HG03159 (cell line): ENCODE measurements around the gene KLHL33.

Experiments
- ATAC-seq: cut with Tn5 transposase; IDR thresholded peaks from one replicate; pipeline ENCODE4 v1.9.1; 2021; ENCODE audit warnings: mild to moderate bottlenecking, moderate library complexity; ENCODE audit not compliant: unreplicated experiment

The KLHL33 gene, protein sequence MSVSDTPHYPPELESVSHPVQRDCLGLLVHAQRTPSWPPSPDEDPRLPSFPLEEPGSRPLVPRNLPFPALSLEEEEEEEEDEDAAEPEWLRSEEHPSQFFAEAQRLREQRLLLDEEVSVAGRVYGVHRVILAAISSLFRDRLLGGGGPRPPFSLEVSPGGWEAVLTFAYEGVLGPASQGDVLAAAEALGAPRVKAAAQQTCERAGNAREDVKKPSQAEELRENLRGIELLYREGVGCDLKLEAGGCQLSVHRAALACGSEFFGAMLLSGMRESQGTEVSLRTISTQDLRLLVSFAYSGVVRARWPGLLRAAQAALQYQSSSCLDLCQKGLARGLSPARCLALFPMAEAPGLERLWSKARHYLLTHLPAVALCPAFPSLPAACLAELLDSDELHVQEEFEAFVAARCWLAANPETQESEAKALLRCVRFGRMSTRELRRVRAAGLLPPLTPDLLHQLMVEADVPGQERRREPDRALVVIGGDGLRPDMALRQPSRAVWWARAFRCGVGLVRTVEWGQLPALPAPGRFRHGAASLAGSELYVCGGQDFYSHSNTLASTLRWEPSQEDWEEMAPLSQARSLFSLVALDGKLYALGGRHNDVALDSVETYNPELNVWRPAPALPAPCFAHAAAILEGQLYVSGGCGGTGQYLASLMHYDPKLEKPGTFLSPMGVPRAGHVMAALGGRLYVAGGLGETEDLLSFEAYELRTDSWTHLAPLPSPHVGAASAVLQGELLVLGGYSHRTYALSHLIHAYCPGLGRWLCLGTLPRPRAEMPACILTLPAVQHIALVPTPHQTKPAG

DNA sequence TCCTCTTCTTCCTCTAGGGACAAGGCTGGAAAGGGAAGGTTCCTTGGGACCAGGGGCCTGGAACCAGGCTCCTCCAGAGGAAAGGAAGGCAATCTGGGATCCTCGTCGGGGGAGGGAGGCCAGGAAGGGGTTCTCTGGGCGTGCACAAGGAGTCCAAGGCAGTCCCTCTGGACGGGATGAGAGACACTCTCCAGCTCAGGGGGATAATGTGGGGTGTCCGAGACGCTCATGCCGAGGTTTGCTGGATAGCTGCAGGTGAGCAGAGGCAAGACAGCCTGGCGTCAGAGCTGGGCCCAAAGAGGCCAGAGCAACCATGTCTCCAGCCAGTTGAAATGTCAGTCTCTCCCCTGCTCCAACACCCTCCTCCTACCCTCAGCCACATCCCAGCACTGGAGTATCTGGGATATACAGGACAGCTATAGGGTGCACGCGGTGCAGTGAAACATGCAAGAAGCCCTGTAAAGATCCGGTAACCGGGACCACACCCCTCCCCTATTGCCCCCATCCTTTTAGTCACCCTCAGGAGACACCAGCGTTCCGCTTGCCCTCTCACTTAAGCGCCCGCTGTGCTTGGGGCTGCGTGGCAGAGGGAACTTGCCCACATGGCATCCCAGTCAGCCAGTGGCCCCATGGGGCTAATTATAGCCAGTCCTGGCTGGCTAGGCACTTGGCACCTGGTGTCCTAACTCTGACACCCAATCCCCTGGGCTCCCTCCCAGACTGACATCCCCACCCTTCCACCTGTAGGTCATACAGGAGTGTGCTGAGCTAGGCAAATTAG is at the start of gene KLHL33:
Gene KLHL33, minus strand, starts transcription at position 585 of the 781 bp plus-strand sequence. Its CDS starts 355 bp downstream, at position 230.
- ATAC-seq = no peak

DNA sequence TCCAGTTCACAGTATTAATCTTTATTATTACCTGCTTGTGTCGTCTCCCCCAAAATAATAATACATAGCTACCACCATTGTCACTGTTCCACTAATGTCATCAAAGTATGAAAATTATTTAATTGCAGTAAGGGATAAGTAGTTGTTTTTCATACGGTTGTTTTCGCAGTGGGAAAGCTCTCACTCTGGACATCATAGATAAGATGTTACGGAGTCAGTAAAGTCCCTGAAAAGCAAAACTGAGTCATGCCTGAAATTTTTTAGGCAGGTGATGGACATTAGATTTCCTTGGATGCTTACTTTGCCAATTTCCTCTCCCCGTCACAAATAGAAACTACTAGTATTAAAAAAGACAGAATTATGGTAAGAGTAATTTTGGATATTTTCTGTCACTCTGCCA is 46.4 kb upstream of the KLHL33 start:
- no peak for ATAC-seq

DNA sequence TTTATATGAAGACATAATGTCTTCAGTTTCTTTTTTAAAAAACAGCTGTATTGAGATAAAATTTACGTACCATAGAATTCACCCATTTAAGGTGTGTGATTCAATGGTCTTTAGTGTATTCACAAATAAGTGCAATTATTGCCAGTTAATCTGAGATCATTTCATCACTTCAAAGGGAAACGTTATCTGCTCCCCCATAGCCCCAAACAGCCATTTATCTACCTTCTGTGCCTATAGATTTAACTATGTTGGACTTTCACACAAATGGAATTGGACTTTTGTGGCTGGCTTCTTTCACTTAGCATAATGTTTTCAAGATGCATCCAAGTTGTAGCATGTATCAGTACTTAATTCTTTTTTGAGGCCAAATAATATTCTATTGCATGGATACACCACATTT is 42.9 kb upstream of the KLHL33 start:
- no peak for ATAC-seq

DNA sequence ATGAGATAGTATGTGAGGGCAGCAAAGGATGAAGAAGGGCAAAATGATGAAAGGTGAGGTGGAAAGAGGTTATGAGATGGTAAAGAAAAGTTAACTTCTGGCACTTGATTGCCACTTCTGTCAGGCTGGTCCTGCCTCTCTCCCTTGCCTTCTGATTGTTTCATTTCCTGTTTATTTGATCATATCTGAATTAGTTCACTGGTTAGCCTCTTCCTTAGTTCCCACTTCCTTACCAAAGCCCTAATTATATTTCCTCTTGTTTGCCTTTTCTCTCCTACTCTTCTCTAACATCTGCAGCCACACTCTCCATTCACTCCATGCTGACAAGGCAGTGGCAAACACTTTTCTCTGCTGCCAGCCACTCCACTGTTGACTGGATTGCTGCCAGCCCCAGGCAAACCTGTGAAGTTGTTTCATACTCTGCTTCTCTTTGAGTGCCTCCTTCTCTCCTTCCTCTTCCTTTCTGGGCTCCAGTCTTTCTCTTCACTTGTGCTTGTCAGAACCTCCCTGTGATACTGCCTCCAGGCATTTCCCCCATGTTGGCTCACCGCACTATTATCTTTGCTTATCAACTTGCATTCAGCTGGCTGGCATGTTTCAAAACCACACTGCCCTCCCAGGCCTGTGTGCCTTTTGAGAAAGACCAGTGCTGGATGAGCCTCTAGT is 41.4 kb upstream of the KLHL33 start:
- no peak for ATAC-seq

DNA sequence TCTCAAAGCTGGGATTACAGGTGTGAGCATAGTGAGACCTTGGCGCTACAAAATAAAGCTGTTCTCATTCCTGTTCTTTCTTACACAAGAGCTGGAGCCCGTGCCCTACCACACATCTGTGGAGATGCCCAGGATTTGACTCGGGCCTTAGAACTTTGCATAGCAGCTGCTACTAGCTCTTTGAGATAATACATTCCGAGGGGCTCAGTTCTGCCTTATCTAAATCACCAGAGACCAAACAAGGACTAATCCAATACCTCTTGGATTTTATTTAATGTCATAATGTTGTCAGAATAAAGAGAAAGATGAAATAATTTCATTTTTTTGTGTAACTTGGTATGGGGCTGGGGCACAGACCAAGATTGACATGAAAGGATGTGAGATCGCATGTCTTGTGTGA is 40.8 kb upstream of the KLHL33 start:
- ATAC-seq = no peak

DNA sequence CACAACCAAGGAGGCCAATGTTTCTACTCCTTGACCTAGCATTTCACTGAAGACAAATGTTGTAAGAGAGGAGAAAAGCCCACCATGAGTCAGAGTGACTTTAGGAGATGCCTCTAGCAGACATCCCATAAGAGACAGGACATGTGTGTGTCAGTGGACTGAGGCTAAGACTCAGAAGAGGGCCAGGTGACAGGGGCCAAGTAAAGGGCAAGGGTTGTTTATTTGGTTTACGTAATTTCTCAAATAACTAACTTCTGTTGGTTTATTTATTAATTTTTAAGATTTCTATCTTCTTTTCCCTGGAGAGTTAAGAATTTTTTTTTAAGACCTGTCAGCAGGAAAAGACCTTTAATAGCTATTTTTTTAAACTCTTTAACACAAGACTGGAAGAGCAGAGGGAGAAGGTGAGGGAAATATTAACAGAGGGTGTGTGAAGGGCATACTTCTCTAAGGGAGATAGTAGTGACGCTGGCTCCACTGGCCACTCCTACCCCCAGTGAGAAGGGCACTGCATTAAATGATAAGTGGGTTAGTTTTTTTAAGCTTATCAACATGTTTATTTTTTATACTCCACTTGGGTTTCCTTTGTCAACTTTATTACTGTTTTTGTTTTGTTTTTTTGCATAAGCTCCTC is 36.7 kb upstream of the KLHL33 start:
- ATAC-seq = no peak

DNA sequence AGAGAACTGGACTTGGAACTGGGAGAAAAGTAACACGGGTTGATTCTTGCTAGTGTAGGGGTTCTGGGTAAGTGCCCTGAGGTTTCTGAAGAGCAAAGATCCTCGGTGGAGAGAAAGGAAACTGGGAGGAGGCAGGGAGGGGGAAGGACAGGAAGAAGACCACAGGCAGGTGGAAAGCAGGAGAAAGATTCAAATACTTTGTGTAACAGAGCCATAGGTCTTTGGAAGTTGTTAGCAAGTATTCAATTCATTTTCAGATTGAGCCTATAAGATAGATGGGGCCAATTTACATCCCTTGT is 34.6 kb upstream of the KLHL33 start:
- ATAC-seq = no peak

DNA sequence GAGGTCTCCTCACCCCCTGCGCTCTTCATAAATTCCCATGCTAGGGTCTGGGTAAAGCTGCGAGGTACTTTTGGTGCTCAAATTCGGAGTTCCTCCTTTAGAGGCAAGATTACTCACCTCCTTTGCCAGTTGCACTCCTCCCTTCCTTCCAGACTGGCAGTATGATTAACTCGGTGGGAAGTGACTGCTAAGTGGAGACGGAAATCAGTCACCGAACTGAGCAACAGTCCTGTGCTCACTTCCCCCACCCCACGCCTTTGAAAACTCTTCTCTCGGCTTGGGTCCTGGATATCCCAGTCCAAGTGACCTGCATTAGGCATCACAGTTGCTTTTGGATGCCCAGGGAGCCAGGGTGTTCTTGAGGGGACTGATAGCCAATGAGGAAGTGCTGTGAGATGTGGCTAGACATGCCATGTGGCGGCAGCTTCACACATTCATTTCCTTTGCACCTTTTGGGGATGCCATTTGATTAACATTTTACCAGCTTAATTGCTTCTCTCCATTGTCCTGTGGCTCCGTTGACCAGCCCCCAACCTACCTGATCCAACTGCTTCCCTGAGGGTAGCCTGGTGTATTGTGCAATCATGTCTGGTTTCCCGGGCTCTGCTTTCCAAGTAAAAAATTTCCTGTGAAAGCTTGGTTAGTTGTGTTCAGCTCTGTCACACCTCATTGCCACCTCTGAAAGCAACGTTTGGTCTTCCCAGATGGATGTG is 34.1 kb upstream of the KLHL33 start:
- ATAC-seq = peak; percentile 37

DNA sequence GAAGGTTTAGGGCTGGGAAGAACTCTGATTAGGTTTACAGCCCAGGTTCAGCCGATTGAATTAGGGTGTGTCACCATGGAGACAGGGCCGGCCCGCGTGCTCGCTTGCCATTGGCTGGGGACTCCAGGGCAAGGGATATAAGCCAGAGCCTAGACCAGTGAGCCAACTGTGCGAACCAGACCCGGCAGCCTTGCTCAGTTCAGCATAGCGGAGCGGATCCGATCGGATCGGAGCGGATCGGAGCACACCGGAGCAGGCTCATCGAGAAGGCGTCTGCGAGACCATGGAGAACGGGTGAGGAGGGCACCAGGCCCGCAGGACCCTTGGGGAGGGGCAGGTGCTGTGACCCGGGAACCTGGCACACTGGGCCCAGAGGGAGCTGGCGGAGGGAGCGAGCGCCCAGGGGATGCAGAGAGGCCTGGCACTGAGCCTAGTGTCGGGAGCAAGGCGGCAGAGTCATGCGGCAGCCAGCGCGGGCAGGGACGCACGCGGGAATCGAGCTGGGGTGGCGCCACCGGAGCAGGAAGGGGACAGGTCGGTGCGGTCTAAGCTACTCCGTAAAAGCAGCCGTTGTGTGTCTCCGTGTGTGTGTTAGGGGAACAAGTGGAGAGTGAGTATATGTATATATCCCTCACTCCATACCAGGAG is 33.4 kb upstream of the KLHL33 start, which contains the start of gene PNP:
Gene PNP, plus strand, starts transcription at position 165 of the 648 bp plus-strand sequence. Its CDS starts 119 bp downstream, at position 284.
- peak; percentile 93 for ATAC-seq

DNA sequence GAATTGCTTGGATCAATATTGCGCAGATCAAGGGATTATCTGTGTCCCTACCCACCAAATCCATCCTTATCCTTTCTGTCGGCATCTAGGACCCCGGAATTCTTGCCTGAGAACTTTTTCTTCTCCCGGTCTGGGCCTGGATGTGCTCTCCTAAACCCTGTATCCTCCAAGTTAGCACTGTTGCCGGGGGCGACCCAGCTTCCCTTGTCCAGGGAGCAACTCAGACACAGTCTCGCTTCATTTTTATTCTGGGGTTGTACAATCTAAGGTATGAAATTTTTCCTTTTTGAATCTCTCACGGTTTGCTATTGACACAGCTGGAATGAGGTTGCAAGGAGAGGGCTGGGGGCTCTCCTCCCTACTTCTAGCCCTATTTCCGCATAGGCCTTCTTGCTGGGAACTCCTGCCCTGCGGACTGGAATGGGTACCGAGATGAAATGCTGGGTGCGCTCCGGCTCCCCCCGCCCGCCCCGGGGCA is 32.8 kb upstream of the KLHL33 start:
- ATAC-seq = no peak

DNA sequence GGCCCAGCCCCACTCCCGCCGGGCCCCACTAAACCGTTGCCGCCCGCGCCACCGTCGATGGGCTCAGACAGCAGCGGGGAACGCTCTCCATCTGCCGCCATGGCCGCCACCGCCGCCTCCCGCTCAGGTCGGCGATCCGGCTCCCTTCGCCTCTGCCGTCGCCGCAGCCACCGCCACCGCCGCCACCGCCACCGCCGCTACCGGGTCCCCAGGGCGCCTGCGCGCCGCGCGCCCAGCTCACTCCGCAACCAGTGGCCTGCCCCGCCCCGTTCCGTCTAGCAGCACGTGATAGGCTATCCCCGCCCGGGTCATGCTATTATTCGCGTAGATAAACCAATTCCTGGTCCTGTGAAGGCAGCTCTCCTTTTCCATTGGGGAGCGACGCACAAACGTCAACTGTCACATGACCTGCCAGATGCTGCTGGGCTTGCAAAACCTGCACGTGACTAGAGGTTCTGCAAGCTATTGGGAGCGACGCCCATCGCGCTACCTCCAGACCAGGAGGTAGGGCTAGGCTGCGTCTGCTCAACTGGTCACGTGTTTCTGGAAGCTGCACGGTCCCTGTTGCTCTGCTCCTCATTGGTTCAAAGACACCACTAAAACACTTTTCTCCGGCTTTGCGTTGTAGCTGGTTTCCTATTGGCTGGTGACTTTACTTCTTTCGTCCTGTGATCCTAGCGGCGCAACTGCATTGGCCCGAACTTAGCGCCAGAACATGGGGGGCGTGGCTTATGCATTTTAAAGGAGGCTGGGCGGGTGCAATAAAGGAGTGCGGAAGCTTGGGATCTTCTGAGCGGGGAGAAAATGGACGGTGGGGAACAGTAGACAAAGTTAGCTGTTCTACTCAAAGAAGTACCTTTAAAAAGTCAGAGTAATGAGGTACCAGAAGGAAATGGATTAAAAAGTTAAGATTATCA is 25.5 kb upstream of the KLHL33 start, which contains the start of gene PIP4P1:
Gene PIP4P1, minus strand, starts transcription at position 210 of the 917 bp plus-strand sequence. Its CDS starts 109 bp downstream, at position 101.
- peak; percentile 89 for ATAC-seq

DNA sequence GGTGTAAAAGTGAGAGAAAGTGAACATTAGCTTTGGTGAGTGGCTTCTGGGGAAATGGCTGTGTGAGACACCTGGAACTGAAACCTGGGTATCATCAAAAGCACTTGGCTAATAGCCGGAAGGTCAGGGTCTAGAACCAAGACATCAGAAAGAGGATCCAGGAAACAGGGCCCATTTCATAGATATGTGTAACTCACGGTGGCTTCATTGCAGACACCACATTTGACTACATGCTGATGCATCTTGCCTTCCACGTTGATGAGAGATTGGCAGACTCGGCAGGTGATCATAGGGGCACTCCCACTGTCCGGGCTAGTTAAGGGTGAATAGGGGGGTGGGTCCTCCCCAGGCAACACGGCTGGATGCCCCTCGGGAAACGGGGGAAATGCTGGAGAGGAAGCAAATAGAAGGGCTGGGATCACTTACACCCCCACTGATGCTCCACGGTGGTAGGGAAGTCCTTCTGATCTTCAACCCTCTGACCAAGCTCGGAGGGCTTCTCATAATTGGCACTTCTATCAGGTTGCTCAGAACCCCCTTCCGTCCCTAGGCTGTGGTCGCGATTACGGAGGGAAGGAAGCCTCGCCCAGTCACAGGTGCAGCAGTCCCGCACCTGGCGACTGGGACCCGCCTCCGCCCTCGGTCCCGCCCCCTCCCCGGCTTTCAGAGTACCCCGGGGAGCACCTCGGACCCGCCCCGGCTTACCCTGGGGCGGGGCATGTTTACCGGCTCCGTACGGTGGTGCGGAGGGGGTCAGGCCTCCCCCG is 24.7 kb upstream of the KLHL33 start:
- peak; percentile 14 for ATAC-seq

DNA sequence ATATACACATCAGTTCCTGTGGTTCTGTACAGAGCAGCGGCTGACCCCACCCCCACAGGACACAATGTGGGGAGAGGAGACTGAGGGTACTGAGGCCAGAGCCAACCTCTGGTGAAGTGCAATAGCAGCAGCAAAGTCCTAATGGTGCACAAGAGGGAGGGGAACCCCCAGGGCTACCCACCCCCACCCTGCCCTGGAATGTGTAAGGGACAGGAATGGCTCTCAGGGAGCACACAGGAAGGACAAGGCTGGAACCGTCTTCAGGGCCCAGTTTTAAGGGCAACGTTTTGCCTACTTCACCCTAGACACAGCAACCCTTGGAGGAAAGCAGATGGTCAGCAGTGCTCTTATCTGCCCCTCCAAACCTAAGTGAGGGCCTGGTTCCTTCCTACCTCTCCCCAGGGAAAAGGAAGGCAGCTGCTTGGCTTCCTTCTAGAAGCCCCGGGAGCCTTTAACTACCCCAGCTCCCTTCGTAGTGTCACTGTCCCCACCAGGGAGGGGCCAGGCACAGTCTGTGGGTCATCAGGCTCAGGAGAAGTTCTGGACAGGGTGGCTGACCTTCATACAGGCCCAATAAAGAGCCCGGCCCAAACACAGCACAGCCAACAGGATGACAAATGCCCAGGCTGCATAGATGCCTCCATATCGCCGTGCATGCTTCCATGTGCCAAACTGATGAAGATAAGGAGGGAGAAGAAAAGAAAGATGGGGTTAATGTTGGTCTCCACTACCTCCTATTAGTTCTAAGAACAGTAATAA is 22.2 kb upstream of the KLHL33 start:
- ATAC-seq = no peak

DNA sequence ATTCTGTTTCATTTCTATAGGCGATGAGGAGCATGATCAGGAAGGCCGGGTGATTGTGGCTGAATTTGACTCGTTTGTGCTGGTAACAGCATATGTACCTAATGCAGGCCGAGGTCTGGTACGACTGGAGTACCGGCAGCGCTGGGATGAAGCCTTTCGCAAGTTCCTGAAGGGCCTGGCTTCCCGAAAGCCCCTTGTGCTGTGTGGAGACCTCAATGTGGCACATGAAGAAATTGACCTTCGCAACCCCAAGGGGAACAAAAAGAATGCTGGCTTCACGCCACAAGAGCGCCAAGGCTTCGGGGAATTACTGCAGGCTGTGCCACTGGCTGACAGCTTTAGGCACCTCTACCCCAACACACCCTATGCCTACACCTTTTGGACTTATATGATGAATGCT is 21.0 kb upstream of the KLHL33 start:
- no peak for ATAC-seq

DNA sequence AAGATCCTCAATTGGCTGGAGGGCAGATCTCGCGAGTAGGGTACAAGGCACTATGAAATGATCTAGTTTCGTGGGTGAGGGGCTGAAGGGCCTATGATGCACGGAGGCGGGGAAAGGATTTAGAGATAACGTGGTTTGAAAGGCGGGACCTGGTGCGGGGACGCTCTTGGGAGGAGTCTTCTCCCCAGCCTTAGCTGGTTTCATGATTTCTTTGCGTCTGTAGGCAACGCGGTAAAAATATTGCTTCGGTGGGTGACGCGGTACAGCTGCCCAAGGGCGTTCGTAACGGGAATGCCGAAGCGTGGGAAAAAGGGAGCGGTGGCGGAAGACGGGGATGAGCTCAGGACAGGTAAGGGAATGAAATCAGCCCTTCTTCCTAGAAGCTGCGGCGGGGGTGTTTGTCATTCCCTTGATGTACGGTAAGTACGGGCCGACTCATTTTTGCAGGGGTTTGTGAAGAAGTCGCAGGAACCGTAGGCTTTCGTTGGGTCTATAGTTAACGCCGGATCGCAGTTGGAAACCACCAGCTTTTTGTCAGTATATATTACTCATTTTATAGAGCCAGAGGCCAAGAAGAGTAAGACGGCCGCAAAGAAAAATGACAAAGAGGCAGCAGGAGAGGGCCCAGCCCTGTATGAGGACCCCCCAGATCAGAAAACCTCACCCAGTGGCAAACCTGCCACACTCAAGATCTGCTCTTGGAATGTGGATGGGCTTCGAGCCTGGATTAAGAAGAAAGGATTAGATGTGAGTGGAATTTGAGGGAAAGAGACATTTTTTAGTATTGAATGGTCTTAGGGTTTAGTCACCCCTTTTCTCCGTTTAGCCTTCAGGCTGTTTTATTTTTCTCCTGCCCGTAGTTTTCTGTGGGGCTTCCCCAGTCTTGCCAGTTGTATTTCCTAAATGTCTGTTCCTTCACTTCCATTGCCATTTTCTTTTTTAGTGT is 19.7 kb upstream of the KLHL33 start:
- ATAC-seq = peak; percentile 48
